Activated T-cell treated with anti-CD3 and anti-CD28 coated beads, Interleukin-2, amount 50 U/mL, for 48 hours (primary cell): Measurements from ENCODE around the gene TRIM69.
"Not testable (repeated sequence)": the region's sequence is repeated elsewhere in the genome, so short reads cannot be mapped to it uniquely, and the experiment has no call there.

ENCODE experiments used
- DNase-seq, 2 experiments: peaks; one replicate each; pipeline ENCODE4 v3.0.0-alpha.2; 2020

TRIM69 gene

DNA sequence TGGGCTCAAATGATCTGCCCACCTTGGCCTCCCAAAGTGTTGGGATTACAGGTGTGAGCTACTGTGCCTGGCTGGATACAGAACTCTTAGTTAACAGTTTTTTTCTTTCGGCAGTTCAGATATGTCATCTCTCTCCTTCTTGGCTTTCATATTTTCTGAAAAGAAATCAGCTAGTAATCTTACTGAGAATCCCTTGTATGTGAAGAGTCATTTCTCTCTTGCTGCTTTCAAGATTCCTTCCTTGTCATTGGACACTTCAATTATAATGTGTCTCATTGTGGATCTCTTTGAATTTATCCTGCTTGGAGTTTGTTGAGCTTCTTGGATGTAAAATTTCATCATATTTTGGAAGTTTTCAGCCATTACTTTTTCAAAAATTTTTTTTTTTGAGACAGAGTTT, 17.0 kb downstream of the TRIM69 start:
- DNase-seq: no peak

GRCh38 chr15:44763187-44763586, 26.9 kb downstream of the TRIM69 start:
- DNase-seq: no peak

GRCh38 chr15:44763848-44764247, 27.5 kb downstream of the TRIM69 start:
- DNase-seq: no peak

GRCh38 chr15:44765036-44765435, 28.7 kb downstream of the TRIM69 start:
- DNase-seq: no peak

DNA sequence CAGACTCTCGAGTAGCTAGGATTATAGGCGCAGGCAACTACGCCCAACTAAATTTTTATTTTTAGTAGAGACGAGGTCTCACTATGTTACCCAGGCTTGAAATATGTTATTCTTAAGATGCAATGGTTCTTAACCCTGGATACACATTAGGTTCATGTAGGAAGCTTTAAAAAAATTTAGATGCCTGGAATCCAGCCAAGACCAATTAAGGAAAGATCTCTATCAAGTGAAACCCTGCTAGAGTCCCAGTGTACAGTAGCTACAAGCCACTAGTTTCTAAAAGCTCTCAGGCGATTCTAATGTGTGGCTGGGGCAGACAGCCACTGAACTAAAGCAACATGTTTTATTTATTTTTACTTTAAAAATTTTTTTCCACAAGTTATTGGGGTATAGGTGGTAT, 33.2 kb downstream of the TRIM69 start:
- no peak for DNase-seq

- not testable (repeated sequence) for DNase-seq
Observed at GRCh38 chr15:44770715-44771114, 34.4 kb downstream of the TRIM69 start.

DNA sequence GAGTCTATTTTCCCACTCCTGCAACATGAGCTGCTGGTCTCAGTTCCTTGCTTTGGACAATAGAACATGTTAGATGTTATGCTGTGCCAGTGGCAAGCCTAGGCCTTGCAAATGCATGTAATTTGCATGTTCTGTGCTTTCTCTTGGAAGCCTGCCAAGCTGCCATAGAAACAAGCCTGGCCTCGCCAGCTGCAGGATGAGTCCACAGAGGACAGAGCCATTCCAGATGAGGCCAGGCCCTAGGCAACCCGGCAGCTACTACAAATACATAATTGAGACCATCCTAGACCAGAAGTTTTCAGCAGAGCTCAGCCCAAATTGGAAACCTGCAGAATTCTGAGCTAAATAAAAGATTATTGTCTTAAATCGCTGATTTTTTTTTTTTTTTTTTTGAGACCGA, 39.6 kb downstream of the TRIM69 start:
- DNase-seq: no peak

GRCh38 chr15:44779761-44780160, 43.4 kb downstream of the TRIM69 start:
- no peak for DNase-seq

DNA sequence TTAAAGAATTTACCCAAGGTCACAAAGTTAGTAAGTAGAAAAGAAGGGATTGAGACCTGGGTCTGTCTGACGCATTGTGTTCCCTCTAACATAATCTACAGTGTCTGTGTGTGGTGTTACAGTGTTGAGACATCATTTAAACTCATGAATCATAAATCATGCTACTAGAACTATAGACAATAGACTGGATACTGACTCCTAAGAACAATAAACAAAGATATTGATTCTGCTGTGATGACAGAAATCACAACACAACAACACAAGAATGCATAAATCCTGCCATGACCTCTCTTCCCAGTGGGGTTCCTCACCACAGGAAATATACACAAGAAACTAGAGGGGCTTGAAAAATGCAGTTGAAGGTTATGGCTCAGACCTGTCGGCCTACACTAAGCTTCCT, 44.3 kb downstream of the TRIM69 start:
- no peak for DNase-seq

- DNase-seq: no peak
Observed at GRCh38 chr15:44781128-44781810, 44.9 kb downstream of the TRIM69 start.

- DNase-seq: no peak
Observed at GRCh38 chr15:44782516-44782915, 46.2 kb downstream of the TRIM69 start.

DNA sequence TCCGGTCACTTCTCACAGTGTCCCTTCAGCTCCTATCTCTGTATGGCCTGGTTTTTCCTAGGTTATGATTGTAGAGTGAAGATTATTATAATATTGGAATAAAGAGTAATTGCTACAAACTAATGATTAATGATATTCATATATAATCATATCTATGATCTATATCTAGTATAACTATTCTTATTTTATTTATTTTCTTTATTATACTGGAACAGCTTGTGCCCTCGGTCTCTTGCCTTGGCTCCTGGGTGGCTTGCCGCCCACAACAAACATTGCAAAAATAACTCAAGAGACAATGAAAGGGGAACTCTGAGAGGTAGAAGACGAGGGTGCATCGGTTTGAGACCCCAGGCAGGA, 48.6 kb downstream of the TRIM69 start:
- not testable (repeated sequence) for DNase-seq

- peak; percentile 63 to 64 for DNase-seq
Observed at GRCh38 chr15:44788748-44789147, 52.4 kb downstream of the TRIM69 start.

DNA sequence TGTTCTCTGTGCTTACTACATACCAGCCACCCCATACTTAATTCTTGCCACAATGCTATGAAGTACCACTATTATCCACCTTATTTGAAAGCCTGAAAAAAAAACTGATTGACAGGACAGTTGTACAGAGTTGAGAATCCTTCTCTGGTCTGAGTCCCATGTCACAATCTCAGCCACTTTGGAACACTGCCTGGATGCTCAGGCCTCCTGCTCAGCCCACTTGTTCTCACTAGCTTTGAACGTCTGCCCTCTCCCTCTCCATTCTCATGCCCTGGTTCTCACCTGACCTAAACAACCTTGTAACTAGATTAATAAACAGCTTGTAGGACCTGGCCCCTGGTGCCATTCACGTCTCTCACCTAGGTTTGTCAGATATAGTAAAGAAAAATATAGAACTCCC, 53.9 kb downstream of the TRIM69 start:
- DNase-seq: no peak

GRCh38 chr15:44790656-44791055, 54.3 kb downstream of the TRIM69 start:
- no peak for DNase-seq

DNA sequence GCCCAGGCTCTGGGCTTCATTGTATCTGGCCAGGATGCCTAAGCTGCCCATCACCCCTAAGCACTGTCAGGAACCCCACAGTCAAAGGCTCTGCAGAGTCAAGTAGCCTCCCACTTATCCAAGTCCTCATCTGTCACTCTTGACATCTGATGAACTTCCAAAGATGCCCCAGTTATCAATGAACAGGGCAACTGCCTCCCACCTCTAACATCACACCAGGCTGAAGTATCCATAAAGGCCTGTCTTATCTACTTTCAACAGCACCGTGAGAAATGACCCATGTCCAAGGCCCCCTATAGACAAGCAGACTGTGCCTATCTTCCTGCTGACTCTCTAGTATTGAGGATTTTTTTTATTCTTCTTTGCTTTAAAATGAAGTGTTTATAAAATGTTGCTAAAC, 56.4 kb downstream of the TRIM69 start:
- no peak for DNase-seq

DNA sequence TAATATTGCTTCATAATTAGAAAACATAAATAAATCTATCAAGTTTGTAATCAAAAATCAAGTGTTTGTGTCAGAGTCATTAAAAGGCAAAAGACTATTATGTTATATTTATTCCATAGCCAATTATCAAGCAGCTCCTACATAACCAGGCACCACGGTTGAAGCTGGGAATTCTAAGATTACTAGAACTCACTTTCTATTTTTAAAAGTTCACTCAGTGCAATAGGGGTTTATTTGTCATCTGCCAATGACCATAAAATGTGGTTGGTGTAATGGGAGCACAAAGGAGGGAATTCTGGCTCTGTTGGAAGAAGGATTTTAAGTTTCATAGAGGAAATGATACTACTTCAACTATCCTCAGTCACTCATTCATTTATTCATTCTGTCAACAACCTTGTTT, 57.7 kb downstream of the TRIM69 start:
- no peak for DNase-seq

GRCh38 chr15:44796508-44796907, 60.2 kb downstream of the TRIM69 start:
- no peak for DNase-seq

GRCh38 chr15:44798826-44799225, 62.5 kb downstream of the TRIM69 start:
- no peak for DNase-seq

DNA sequence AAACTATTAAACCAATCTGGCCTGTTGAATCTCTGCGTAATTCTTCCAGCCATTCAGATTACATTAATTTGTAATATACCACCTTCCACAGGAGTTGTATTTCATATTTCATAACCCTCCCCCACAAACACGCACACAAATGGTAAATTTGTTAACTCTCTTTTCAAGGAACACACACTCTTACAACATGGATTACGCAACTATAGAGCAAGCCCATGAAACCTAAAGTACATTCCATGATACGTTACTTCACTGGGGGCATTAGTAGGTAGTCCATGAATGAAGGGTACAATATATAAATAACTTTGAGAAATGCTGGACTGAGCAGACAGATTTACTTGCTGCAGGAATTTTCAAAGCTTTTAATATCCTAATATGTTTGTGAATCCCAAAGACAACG, 65.0 kb downstream of the TRIM69 start:
- DNase-seq: no peak

GRCh38 chr15:44801797-44802196, 65.5 kb downstream of the TRIM69 start:
- DNase-seq: no peak

- no peak for DNase-seq
Observed at GRCh38 chr15:44802336-44802735, 66.0 kb downstream of the TRIM69 start.

- DNase-seq: no peak
Observed at GRCh38 chr15:44804298-44805046, 68.1 kb downstream of the TRIM69 start.

GRCh38 chr15:44808557-44808956, 72.2 kb downstream of the TRIM69 start:
- no peak for DNase-seq

GRCh38 chr15:44810237-44810636, 73.9 kb downstream of the TRIM69 start:
- no peak for DNase-seq
